Ishikawa (cell line): Measurements from ENCODE around the gene ECSCR.

Experiments used
- CEBPB ChIP-seq: IDR thresholded peaks from 2 replicates; pipeline ENCODE4 v1.6.1; 2012
- CREB1 ChIP-seq: IDR thresholded peaks from 2 replicates; pipeline ENCODE4 v1.6.1; 2012; ENCODE audit warnings: low read depth
- EGR1 ChIP-seq: IDR thresholded peaks from 2 replicates; pipeline ENCODE4 v1.6.1; 2012
- EP300 ChIP-seq: IDR thresholded peaks from 2 replicates; pipeline ENCODE4 v1.6.1; 2012; ENCODE audit warnings: borderline replicate concordance
- FOXM1 ChIP-seq: IDR thresholded peaks from 2 replicates; pipeline ENCODE4 v1.6.1; 2012; ENCODE audit warnings: low read depth, borderline replicate concordance
- NFIC ChIP-seq: IDR thresholded peaks from 2 replicates; pipeline ENCODE4 v1.6.1; 2012
- RAD21 ChIP-seq: IDR thresholded peaks from 2 replicates; pipeline ENCODE4 v1.6.1; 2012; ENCODE audit warnings: low read depth
- REST ChIP-seq: IDR thresholded peaks from 2 replicates; pipeline ENCODE4 v1.6.1; 2012; ENCODE audit warnings: low read depth, mild to moderate bottlenecking
- TAF1 ChIP-seq: IDR thresholded peaks from 2 replicates; pipeline ENCODE4 v1.6.1; 2012; ENCODE audit warnings: low read depth, mild to moderate bottlenecking
- TCF12 ChIP-seq: IDR thresholded peaks from 2 replicates; pipeline ENCODE4 v1.6.1; 2012; ENCODE audit warnings: low read depth
- TEAD4 ChIP-seq: IDR thresholded peaks from 2 replicates; pipeline ENCODE4 v1.6.1; 2012
- YY1 ChIP-seq: IDR thresholded peaks from 2 replicates; pipeline ENCODE4 v1.6.1; 2012; ENCODE audit warnings: low read depth
- ZBTB7A ChIP-seq: IDR thresholded peaks from 2 replicates; pipeline ENCODE4 v1.6.1; 2012; ENCODE audit warnings: low read depth
- TF ChIP-seq, protein P1 (sequence below): IDR thresholded peaks from 2 replicates; pipeline ENCODE4 v1.6.1; 2012
- TF ChIP-seq, protein P2 (sequence below): IDR thresholded peaks from 2 replicates; pipeline ENCODE4 v1.6.1; 2012

The ECSCR gene

GRCh38 chr5:139426203-139426885, 36.2 kb downstream of the ECSCR start:
- no peak for TF ChIP-seq NFIC
- TF ChIP-seq TEAD4, result no peak
- no peak for TF ChIP-seq TAF1
- no peak for TF ChIP-seq REST
- TF ChIP-seq ZBTB7A, result no peak
- TF ChIP-seq EGR1, result no peak
- TF ChIP-seq EP300, result no peak
- TF ChIP-seq, protein P1, sequence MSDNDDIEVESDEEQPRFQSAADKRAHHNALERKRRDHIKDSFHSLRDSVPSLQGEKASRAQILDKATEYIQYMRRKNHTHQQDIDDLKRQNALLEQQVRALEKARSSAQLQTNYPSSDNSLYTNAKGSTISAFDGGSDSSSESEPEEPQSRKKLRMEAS, result no peak
- TF ChIP-seq FOXM1, result no peak
- no peak for TF ChIP-seq RAD21
- TF ChIP-seq, protein P2, sequence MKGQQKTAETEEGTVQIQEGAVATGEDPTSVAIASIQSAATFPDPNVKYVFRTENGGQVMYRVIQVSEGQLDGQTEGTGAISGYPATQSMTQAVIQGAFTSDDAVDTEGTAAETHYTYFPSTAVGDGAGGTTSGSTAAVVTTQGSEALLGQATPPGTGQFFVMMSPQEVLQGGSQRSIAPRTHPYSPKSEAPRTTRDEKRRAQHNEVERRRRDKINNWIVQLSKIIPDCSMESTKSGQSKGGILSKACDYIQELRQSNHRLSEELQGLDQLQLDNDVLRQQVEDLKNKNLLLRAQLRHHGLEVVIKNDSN, result no peak
- TF ChIP-seq CEBPB, result no peak
- TF ChIP-seq CREB1, result no peak
- TF ChIP-seq TCF12, result no peak
- no peak for TF ChIP-seq YY1

DNA sequence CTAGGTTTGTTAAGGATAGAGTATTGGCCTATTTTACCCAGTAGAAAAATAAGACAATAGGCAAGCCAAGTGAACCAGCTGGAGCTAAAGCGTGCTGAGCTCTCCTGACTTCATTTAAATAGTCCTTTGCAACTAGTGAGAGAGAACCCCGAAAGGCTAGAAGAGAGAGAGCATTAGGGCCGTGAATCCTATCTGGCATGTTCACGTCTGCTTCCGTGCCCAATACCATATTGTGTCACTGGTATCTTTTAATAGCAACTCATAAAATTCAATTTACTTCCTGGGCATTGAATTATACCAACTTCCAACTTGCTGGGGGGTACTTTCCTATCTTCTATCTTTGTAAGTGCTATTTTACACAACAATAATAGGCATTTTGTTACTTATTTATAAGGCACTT, 37.0 kb downstream of the ECSCR start:
- no peak for TF ChIP-seq YY1
- no peak for TF ChIP-seq RAD21
- no peak for TF ChIP-seq CREB1
- no peak for TF ChIP-seq EGR1
- TF ChIP-seq, protein P2, result no peak
- TF ChIP-seq NFIC, result no peak
- TF ChIP-seq, protein P1, result no peak
- no peak for TF ChIP-seq FOXM1
- no peak for TF ChIP-seq EP300
- no peak for TF ChIP-seq TCF12

GRCh38 chr5:139422307-139422893, 40.1 kb downstream of the ECSCR start:
- TF ChIP-seq FOXM1 (0 out of 2 replicates have a peak, but pooled peaks have one; percentile 20), TCF12 (no peak), ZBTB7A (no peak), CEBPB (no peak), RAD21 (peak; percentile 98), EP300 (no peak), EGR1 (no peak), REST (no peak), CREB1 (no peak), TAF1 (no peak), YY1 (no peak), TEAD4 (no peak)
- TF ChIP-seq, protein P2, result no peak
- TF ChIP-seq, protein P1, result no peak

- no peak for TF ChIP-seq REST
These were observed 43.0 kb downstream of the ECSCR start for GRCh38 chr5:139419226-139420192.
